Motor neuron (in vitro differentiated cells): Measurements from ENCODE around the gene PLEKHA7. TPM values are rescaled to one million over a fixed set of nuclear protein-coding genes. Genes with fewer than 3 reads are reported as not detected.

Experiments used
- ATAC-seq, 8 experiments: fragments of 200-7000 bp; cut with Tn5 transposase; replicated peaks in 6 of 8; 2 replicates each; pipeline ENCODE4 v1.8.0; 2021; ENCODE audit warnings: mild to moderate bottlenecking in 8 of 8, moderate library complexity in 8 of 8
- H3K27ac ChIP-seq, 2 donors: fragments of 250-450 bp; sonication (Bioruptor Pico); 2 replicates each; pipeline ENCODE4 v1.9.0; 2021; ENCODE audit warnings: antibody characterized with exemption in 2 of 2, mild to moderate bottlenecking in 2 of 2, moderate library complexity in 1 of 2
- H3K4me1 ChIP-seq, 2 donors: fragments of 250-450 bp; sonication (Bioruptor Pico); replicated peaks in 1 of 2; 2 replicates each; pipeline ENCODE4 v1.6.1; 2021; ENCODE audit warnings: antibody characterized with exemption in 2 of 2, mild to moderate bottlenecking in 2 of 2, moderate library complexity in 1 of 2
- H3K4me3 ChIP-seq, 5 donors: fragments of 250-450 bp; sonication (Bioruptor Pico); 2 replicates each; pipeline ENCODE4 v1.9.0; 2021; ENCODE audit warnings: antibody characterized with exemption in 5 of 5, mild to moderate bottlenecking in 5 of 5, moderate library complexity in 4 of 5
- WGBS, 10 experiments: fragments of 450-650 bp; shearing (Covaris generic); methylation state at CpG; one replicate each; pipeline ENCODE4 v1.0.0; 2022; 5-methylcytosine and 5-hydroxymethylcytosine counted together
- in situ Hi-C, 9 experiments: fragments of 400-800 bp; cut with MboI; loops; one replicate each; pipeline ENCODE4 v1.15.0; 2021; ENCODE audit warnings: low sequenced_read_pairs in 9 of 9, low pct_unique_long_range_greater_than_20kb in 2 of 9; ENCODE audit not compliant: unreplicated experiment in 9 of 9
- total RNA-seq, 8 experiments: library from RNA; unstranded; fragments of 300-600 nt; gene quantifications; 2 replicates each; pipeline versions ENCODE4 v1.2.3 to v1.2.4, GENCODE V29; 2022

PLEKHA7 gene
- total RNA-seq, 8 experiments from 2014 or later: 1.0 to 14.3 (median 4.3) TPM

DNA sequence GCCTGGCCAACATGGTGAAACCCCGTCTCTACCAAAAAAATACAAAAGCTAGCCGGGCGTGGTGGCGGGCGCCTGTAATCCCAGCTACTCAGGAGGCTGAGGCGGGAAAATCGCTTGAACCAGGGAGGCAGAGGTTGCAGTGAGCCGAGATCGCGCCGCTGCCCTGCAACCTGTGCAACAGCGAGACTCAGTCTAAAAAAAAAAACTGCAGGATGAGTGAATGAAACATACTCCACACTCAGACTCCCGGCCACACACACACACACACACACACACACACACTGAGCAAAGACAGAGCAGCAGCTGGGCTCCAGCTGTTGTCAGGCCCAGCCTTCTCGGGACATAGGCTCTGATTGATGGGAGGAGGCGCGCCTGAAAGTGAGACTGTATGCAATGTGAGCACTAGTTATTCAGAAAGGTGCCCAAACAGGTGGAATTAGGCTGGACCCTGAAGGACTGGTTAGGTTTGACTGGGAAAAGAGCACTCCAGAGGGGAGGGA, 1.5 kb upstream of the PLEKHA7 start:
- Histone ChIP-seq H3K27ac (no peak overlapping the region), H3K4me1 (peaks cover 0 to 5% of the 10 kb centered on the region in 2 donors), H3K4me3 (peak overlapping the region in 1 of 5 donors; percentile 62)
- in situ Hi-C loops: no loop called here
- ATAC-seq: peak in 2 of 8 experiments; percentile 38 to 48
- WGBS, 10 experiments: 50 to 100% (median 75%) methylated on average over 1 to 4 of the region's 16 CpGs; no CpG with 5 or more reads in 6 of the 10 experiments

DNA sequence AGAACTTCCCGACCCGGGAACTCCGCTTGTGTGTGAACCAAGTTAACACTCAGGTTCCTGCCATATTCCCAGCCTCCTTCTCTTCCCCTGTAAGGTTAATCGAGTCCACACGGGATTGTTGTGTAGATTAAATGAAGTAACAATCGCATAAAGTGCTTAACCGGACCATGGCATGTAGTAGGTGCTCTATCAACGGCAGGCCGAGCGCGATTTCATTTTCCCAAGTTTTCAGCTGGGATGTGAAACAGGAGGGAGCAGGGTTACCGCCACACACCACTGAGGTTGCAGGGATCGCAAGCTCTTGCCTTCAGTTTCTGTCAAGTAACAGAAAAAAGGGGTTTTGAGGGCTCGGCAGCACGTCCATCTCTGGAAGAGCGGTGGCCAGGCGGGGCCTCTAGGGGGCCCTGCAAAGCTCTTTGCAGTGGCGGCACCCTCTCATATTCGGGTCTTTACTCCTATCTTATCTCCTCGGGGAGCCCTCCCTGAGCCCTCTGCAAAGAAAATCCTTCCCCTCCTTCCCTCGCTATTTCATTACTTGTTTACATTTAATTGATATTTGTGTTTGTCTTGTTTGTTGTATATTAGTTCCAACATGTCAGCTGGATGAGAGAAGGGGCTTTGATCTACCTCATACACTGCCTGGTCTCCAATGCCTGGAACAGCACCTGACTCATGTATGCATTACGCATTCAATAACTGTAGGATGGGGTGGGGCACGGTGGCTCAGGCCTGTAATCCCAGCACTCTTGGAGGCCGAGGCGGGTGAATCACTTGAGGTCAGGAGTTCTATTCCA, 816 bp upstream of the PLEKHA7 start:
- Histone ChIP-seq H3K27ac (no peak overlapping the region), H3K4me1 (peaks cover 0 to 5% of the 10 kb centered on the region in 2 donors), H3K4me3 (peak overlapping the region; percentile 45 to 74 (median 62))
- in situ Hi-C loops: no loop called here
- ATAC-seq: peak; percentile 25 to 73 (median 42)
- whole genome bisulfite sequencing, 10 experiments: 0 to 43% (median 16%) methylated on average over 1 to 13 of the region's 25 CpGs; no CpG with 5 or more reads in 3 of the 10 experiments

GRCh38 chr11:17013548-17014320, 480 bp downstream of the PLEKHA7 start:
- peak overlapping the region; percentile 45 to 74 (median 62) for H3K4me3 ChIP-seq
- peaks cover 0 to 5% of the 10 kb centered on the region in 2 donors for H3K4me1 ChIP-seq
- no CpG with 5 or more reads among the region's 85 CpGs for WGBS, 10 experiments
- peak in 6 of 8 experiments; percentile 40 to 57 (median 48) for ATAC-seq
- in situ Hi-C loops: no loop called here
- no peak overlapping the region for H3K27ac ChIP-seq

DNA sequence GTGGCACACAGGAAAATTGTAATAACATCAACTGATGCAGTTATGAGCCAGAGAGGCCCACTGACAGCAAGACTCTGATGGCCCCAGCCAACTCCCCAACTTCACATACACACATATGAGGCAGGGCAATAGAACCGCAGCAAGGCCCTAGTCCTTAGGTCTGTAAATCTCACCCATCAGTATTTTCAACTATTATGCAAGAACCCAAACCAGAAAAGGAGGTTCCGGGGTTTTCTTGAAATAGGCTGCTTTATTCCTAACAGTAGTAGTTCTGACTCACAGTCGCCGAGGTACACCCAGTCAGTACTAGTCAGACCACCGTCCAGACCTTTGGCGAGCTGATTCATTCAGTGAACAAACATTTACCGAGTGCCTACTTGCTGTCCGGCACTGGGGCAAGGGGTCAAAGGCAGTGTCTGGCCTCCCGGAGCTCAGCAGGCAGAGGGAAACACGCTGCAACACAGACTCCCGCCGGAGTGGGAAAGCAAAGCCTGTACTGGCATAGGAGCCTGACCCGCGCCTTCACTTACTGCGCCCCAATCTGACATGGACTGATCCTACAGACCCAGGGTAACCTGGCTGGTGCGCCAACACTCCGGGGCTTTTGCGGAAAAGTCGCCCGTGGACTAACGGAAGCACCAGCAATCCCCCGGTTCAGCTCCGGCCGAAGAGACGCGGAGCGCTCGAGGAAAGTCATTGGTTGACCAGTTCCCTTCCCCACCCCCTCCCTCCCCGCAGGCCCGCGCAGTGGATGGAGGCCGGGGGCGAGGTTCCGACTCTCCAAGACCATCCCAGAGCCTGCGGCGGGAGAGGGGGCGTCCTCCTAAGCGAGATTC, 1.3 kb downstream of the PLEKHA7 start:
- in situ Hi-C loops: no loop called here
- Histone ChIP-seq H3K4me1 (peaks cover 0 to 5% of the 10 kb centered on the region in 2 donors), H3K4me3 (peak overlapping the region; percentile 45 to 74 (median 62)), H3K27ac (no peak overlapping the region)
- 0 to 100% (median 37%) methylated on average over 1 to 12 of the region's 38 CpGs; no CpG with 5 or more reads in 2 of the 10 experiments for WGBS, 10 experiments
- ATAC-seq: peak in 5 of 8 experiments; percentile 42 to 65 (median 48)

- in situ Hi-C loops: no loop called here
- peaks cover 0 to 5% of the 10 kb centered on the region in 2 donors for H3K4me1 ChIP-seq
- no peak for ATAC-seq
- no peak overlapping the region for H3K27ac ChIP-seq
- WGBS, 10 experiments: 52 to 93% (median 81%) methylated on average over 3 to 6 of the region's 6 CpGs
- no peak overlapping the region for H3K4me3 ChIP-seq
These were observed 2.0 kb downstream of the PLEKHA7 start for GRCh38 chr11:17012179-17012578.

GRCh38 chr11:17010851-17011420, 3.3 kb downstream of the PLEKHA7 start:
- no peak overlapping the region for H3K27ac ChIP-seq
- peaks cover 0 to 5% of the 10 kb centered on the region in 2 donors for H3K4me1 ChIP-seq
- H3K4me3 ChIP-seq: no peak overlapping the region
- ATAC-seq: no peak
- in situ Hi-C loops: no loop called here
- WGBS, 10 experiments: 17 to 100% (median 81%) methylated on average over 1 to 4 of the region's 8 CpGs; no CpG with 5 or more reads in 2 of the 10 experiments

GRCh38 chr11:17008099-17008498, 6.1 kb downstream of the PLEKHA7 start:
- in situ Hi-C loops: no loop called here
- ATAC-seq: no peak
- H3K4me3 ChIP-seq: no peak overlapping the region
- H3K4me1 ChIP-seq: peaks cover 0 to 4% of the 10 kb centered on the region in 2 donors
- WGBS, 10 experiments: 44 to 100% (median 93%) methylated on average over 1 to 3 of the region's 3 CpGs; no CpG with 5 or more reads in 7 of the 10 experiments
- H3K27ac ChIP-seq: no peak overlapping the region

GRCh38 chr11:17005646-17006045, 8.6 kb downstream of the PLEKHA7 start:
- no peak overlapping the region for H3K4me3 ChIP-seq
- 0 to 83% (median 67%) methylated on average over 1 to 3 of the region's 3 CpGs; no CpG with 5 or more reads in 1 of the 10 experiments for whole genome bisulfite sequencing, 10 experiments
- in situ Hi-C loops: no loop called here
- no peak overlapping the region for H3K27ac ChIP-seq
- no peaks in the 10 kb centered on the region for H3K4me1 ChIP-seq
- ATAC-seq: no peak

- 22 to 95% (median 80%) methylated on average over 2 to 6 of the region's 7 CpGs for WGBS, 10 experiments
These were observed 9.6 kb downstream of the PLEKHA7 start for GRCh38 chr11:17004486-17005148.

DNA sequence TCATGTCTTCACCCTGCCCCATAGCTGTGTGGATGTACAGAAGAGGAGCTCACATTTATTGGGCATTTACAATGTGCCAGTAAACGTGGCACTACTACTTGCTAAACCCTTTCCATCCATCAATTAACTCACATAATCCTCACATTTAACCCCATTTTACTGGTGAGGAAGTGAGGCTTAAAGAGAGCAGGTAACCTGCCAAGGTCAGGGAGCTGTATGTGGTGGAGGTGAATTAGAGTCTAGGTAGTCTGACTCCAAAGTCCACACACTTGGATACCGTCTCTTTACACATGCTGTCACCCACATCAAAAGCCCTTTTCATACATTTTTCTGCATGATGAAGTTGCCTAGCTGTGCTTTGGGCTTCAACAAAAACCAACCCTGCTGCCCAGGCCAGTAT, 10.8 kb downstream of the PLEKHA7 start:
- 60 to 84% (median 78%) methylated on average over 1 to 2 of the region's 2 CpGs; no CpG with 5 or more reads in 6 of the 10 experiments for WGBS, 10 experiments
- Histone ChIP-seq H3K27ac (no peak overlapping the region), H3K4me1 (no peaks in the 10 kb centered on the region), H3K4me3 (no peak overlapping the region)
- no peak for ATAC-seq
- in situ Hi-C loops: no loop called here

More at GRCh38 chr11:17004486-17005148, 9.6 kb downstream of the PLEKHA7 start:
- no peak for ATAC-seq
- no peak overlapping the region for H3K4me3 ChIP-seq
- H3K27ac ChIP-seq: no peak overlapping the region
- no peaks in the 10 kb centered on the region for H3K4me1 ChIP-seq
- in situ Hi-C loops: no loop called here

DNA sequence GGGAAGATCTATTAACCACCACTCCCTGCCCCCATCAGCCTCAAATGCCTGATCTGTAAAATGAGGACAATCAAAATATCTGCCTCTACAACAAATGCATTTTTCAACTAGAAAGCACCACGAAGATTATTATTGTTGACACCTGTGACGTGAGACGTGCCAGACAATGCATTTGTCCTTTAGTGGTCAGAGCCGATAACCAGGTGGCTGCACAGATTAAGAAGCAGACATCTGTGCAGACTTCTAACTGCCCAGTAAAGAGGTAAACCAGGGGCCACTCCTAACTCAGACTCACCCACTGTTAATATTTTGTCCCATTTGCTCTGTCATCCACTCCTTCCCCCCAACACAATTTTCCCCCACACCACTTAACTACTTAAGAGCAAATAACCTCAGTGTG, 11.7 kb downstream of the PLEKHA7 start:
- in situ Hi-C loops: no loop called here
- WGBS, 10 experiments: 38 to 100% (median 83%) methylated on average over 1 to 4 of the region's 4 CpGs; no CpG with 5 or more reads in 3 of the 10 experiments
- Histone ChIP-seq H3K4me1 (no peaks in the 10 kb centered on the region), H3K27ac (no peak overlapping the region), H3K4me3 (no peak overlapping the region)
- no peak for ATAC-seq

- no peaks in the 10 kb centered on the region for H3K4me1 ChIP-seq
- peak in 2 of 8 experiments; percentile 13 to 30 for ATAC-seq
- no peak overlapping the region for H3K27ac ChIP-seq
- H3K4me3 ChIP-seq: no peak overlapping the region
- 40 to 67% methylated on average over 1 of the region's 3 CpGs; no CpG with 5 or more reads in 8 of the 10 experiments for WGBS, 10 experiments
- in situ Hi-C loops: no loop called here
These were observed 12.4 kb downstream of the PLEKHA7 start for GRCh38 chr11:17001806-17002205.
